GM12875 (cell line): ENCODE results near the gene ITSN1.
"Not testable (repeated sequence)": the region's sequence is repeated elsewhere in the genome, so short reads cannot be mapped to it uniquely, and the experiment has no call there.

Experiments
- H3K4me3 ChIP-seq: one replicate; pipeline ENCODE4 v1.5.1; 2011; ENCODE audit warnings: low read depth, low read length, control low read depth
- TF ChIP-seq, protein P1 (sequence below): IDR thresholded peaks from 2 replicates; pipeline ENCODE4 v1.5.1; 2011; ENCODE audit warnings: low read depth, mild to moderate bottlenecking, control low read depth, inconsistent platforms, low read length, moderate library complexity, borderline replicate concordance; ENCODE audit not compliant: insufficient read depth

Gene ITSN1

DNA sequence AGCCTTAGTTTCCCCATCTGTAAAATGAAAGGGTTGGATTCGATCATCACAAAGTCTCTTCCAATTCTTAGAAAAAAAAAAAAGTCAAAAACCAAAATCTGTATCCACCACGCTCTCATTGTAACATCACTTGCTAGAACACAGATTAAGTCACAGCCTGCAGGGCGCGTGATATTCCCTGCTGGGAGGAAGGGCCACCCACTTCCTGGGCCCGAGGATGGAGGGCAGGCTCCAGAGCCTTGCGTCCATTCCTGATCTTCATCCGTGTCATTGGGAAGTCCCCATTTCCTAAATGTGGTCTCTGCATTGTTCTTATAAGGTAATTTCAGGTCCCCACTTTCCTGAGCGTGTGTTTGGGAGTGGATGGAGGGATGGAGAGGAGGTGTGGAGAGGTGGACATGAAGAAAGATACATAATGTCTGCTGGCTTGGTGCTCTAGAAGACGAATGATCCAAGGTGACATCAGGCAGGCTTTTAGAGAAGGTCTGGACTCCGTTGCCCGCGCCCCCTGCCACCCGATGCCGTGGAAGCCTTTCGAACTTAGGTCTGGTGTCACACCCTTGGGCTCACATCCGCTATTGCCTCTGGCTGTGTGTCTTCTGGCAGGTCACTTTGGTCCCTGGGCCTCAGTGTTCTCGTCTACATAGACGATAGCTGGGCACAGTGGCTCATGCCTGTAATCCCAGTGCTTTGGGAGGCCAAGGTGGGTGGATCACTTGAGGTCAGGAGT lies 217.2 kb downstream of the ITSN1 start:
- TF ChIP-seq, protein P1, sequence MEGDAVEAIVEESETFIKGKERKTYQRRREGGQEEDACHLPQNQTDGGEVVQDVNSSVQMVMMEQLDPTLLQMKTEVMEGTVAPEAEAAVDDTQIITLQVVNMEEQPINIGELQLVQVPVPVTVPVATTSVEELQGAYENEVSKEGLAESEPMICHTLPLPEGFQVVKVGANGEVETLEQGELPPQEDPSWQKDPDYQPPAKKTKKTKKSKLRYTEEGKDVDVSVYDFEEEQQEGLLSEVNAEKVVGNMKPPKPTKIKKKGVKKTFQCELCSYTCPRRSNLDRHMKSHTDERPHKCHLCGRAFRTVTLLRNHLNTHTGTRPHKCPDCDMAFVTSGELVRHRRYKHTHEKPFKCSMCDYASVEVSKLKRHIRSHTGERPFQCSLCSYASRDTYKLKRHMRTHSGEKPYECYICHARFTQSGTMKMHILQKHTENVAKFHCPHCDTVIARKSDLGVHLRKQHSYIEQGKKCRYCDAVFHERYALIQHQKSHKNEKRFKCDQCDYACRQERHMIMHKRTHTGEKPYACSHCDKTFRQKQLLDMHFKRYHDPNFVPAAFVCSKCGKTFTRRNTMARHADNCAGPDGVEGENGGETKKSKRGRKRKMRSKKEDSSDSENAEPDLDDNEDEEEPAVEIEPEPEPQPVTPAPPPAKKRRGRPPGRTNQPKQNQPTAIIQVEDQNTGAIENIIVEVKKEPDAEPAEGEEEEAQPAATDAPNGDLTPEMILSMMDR, result no peak
- H3K4me3 ChIP-seq, result no peak overlapping the region

DNA sequence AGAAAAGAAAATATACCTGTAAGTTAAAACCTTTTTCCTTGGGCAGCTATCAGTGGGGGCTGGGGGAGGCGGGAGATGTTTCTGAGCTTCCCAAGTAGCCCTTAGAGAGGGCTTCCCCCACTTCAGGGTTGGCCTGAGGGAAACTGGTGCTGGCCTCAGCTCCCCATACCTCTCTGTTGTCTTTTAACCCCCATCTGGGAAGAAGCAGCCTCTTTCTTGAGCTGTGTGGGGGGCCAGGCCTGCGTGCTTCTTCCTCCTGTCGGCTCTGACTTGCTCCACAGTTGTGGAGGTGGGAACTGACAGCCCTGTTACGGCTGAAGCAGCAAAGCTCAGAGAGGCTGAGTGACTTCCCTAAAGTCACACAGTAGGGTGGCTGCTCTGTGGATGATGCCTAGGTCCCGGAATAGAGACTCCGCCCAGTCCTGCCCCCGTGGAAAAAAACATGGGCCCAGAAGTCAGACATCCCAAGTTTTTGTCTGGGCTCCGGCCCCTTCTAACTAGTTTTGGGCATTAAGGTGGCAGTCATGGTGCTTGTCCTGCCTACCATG lies 218.1 kb downstream of the ITSN1 start:
- H3K4me3 ChIP-seq, result no peak overlapping the region
- TF ChIP-seq, protein P1, result no peak

DNA sequence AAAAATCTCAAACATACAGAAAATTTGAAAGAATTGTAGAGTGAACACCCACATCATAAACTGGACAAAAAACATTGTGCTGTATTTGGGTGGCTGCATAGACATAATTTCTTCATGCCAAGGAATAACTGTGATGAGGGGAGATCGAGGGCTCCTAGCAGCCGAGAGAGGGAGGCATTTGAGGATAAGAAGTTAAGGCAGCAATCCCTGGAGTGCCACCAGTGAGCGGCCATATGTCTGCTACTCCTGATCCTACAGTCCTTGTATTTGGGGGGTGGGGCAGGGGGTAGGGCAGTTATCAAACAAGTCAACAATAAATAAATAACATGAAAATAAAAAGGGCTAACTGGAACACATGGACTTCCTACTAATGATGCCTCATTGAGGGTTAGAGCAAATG lies 218.8 kb downstream of the ITSN1 start:
- H3K4me3 ChIP-seq, result no peak overlapping the region
- TF ChIP-seq, protein P1, result no peak

DNA sequence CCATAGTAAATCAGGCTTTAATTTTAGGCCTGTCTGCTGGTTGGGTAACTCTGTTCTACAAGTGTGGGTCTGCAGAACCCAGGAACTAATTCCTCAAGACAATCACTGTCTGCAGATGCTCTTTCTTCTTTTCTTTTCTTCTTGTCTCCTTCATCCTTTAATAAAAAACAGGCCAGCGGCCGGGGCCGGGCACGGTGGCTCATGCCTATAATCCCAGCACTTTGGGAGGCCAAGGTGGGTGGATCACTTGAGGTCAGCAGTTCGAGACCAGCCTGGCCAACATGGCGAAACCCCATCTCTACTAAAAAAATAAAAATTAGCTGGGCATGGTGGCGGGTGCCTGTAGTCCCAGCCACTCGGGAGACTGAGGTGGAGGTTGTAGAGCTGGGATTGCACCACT lies 220.9 kb downstream of the ITSN1 start:
- not testable (repeated sequence) for H3K4me3 ChIP-seq

DNA sequence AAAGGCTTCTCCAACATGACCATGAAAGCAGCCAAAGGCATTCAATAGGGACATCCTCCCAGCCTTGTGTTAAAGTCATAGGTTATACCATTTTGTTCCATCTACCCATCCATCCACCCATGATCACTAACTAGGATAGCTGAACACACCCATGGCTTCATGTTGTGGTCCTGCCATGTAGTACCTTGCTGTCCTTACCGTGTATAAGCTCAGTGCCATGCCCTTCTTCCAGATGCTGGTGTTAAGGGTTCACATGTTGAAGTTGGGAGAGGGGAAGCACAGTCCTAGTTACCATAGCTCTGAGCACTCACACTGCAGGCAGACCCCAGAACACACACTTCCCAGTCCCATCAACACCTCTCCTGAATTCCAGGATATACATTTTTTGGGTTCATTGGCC lies 221.8 kb downstream of the ITSN1 start:
- TF ChIP-seq, protein P1, result no peak
- no peak overlapping the region for H3K4me3 ChIP-seq

DNA sequence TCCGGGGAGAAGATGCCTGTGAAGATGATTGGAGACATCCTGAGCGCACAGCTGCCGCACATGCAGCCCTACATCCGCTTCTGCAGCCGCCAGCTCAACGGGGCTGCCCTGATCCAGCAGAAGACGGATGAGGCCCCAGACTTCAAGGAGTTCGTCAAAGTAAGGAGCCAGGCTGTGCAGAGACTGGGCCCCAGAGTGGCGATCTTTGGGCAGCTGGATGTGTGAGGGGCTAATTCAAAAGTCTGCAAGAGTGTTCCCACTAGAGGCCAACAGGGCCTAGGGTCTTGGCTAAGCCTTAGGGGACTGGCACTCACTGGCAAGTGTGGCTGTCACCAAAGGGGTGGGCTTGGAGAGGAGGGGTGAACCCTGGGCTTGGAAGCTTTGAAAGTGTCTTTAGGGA lies 222.9 kb downstream of the ITSN1 start:
- TF ChIP-seq, protein P1, result no peak
- no peak overlapping the region for H3K4me3 ChIP-seq

DNA sequence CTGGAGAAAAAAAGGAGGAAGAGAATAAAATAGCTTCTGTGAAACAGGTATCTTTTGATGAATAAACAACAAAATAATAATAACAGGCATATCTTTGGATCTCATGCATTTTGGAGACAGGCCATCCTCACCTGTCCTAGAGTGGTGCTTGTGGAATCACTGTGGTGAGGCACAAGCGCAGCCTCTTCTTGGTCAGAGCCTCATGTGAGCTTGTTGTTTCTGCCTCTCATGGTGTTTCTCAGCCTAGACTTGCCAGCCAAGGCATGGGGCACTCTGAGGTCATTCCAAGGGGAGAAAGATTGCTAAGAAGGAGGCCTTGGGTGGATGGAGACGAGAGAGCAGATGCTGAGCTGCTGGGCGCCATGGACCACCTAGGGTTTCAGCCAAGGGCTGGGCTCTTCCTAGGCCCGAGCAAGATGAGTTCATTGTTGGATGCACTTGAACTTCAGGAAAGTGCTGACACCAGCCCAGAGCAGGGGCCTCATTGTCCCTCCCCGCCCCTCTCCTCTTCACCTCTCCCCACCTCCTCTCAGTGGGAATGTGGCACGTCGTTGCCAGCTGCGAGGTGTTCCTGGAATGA lies 223.8 kb downstream of the ITSN1 start:
- TF ChIP-seq, protein P1, result no peak
- H3K4me3 ChIP-seq, result no peak overlapping the region
